Mucosa of stomach (tissue), 1 donor: Measurements from ENCODE around the gene WNT3A.

ENCODE experiments used
- H3K27me3 ChIP-seq: one replicate; pipeline ENCODE4 v1.7.0; 2013; ENCODE audit warnings: mild to moderate bottlenecking, low read length; ENCODE audit not compliant: control insufficient read depth, insufficient read depth
- H3K36me3 ChIP-seq: one replicate; pipeline ENCODE4 v1.7.0; 2013; ENCODE audit warnings: low read length; ENCODE audit not compliant: control insufficient read depth, insufficient read depth
- H3K4me1 ChIP-seq: one replicate; pipeline ENCODE4 v1.7.0; 2013; ENCODE audit warnings: mild to moderate bottlenecking, low read length; ENCODE audit not compliant: control insufficient read depth, insufficient read depth
- H3K4me3 ChIP-seq: one replicate; pipeline ENCODE4 v1.7.0; 2013; ENCODE audit warnings: low read length
- H3K9ac ChIP-seq: one replicate; pipeline ENCODE4 v1.7.0; 2013; ENCODE audit warnings: mild to moderate bottlenecking, low read length, moderate library complexity
- H3K9me3 ChIP-seq: one replicate; pipeline ENCODE4 v1.7.0; 2013; ENCODE audit warnings: mild to moderate bottlenecking, low read length, moderate library complexity; ENCODE audit not compliant: control insufficient read depth
- donor health status: Pancreatic carcinoma.

Gene WNT3A

DNA sequence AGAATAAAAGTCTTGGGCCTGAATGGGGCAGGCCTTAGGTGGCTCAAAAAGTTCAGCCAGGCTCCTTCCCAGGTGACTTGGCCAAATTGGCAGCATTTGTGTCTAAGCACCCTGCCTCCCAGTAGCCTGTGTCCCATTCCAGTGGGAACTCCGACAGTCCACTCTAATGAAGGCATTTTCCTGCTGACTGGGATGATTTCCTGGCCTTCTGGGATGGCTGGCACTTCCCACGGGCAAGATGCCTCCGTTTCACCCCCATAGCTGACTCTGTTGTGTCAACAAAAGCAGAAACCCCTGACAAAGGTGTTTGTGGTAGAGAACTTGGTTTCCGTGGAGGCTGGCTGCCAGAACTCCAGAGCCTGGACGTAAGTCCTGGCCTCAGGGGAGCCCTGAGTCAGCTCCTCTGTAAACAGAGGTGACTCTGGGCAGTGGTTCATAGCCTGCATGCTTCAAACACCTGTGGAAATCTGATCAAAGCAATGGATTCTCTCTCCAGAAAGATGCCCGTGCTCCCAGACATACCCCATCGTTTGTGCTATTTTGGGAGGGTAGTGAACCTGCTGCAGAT lies 36.6 kb downstream of the WNT3A start:
- Histone ChIP-seq H3K4me3 (no peak overlapping the region), H3K27me3 (peaks cover 18% of the 10 kb centered on the region), H3K9ac (no peak overlapping the region), H3K36me3 (no peaks in the 10 kb centered on the region), H3K9me3 (no peaks in the 10 kb centered on the region), H3K4me1 (peaks cover 22% of the 10 kb centered on the region)

DNA sequence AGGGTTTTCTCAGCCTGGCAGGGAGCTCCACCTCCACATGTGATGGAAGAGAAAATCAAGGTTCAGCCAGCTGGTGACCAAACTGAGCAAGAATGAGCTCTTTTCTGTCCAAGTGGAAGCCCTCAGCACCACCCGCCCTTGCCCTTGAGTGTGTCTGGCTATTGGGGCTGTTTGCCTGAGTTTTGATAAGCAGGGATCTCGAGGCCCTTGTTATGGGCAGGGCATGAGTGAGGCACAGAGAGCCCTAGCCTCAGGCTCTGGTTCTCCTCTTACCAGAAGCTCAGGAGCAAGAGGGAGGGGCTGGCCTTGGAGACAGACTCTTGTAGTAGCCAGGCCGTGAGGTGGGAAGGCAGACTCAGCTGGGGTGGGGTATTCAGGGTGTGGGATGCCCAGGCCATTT lies 38.2 kb downstream of the WNT3A start:
- Histone ChIP-seq H3K4me3 (no peak overlapping the region), H3K9ac (no peak overlapping the region), H3K27me3 (peaks cover 4% of the 10 kb centered on the region), H3K4me1 (peaks cover 22% of the 10 kb centered on the region), H3K36me3 (no peaks in the 10 kb centered on the region), H3K9me3 (no peaks in the 10 kb centered on the region)

- H3K4me3 ChIP-seq: no peak overlapping the region
- peaks cover 22% of the 10 kb centered on the region for H3K4me1 ChIP-seq
- no peak overlapping the region for H3K9ac ChIP-seq
- no peaks in the 10 kb centered on the region for H3K9me3 ChIP-seq
- no peaks in the 10 kb centered on the region for H3K36me3 ChIP-seq
- peaks cover 5% of the 10 kb centered on the region for H3K27me3 ChIP-seq
Observed at GRCh38 chr1:228045405-228045804, 38.6 kb downstream of the WNT3A start.

DNA sequence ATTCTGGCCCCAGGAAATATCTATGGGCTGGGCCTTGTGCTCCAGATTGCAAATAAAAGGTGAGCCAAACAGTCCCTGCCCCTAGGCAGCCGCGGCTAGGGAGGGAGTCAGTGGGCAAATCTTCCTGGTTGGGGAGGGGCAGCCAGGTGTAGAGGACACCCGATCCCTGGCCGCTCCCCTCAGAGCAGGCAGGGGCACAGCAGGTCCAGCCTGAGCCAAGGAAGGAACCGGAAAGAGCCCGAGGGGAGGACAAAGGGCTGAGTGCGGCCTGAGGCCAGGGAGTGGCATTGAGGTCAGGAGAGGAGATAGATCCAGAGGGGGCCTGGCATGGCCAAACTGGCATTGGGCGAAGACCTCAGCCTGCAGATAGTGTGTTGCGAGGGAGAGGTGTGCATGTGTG lies 39.1 kb downstream of the WNT3A start:
- H3K4me1 ChIP-seq: peaks cover 22% of the 10 kb centered on the region
- no peak overlapping the region for H3K4me3 ChIP-seq
- H3K9me3 ChIP-seq: no peaks in the 10 kb centered on the region
- H3K27me3 ChIP-seq: peaks cover 9% of the 10 kb centered on the region
- no peak overlapping the region for H3K9ac ChIP-seq
- no peaks in the 10 kb centered on the region for H3K36me3 ChIP-seq

DNA sequence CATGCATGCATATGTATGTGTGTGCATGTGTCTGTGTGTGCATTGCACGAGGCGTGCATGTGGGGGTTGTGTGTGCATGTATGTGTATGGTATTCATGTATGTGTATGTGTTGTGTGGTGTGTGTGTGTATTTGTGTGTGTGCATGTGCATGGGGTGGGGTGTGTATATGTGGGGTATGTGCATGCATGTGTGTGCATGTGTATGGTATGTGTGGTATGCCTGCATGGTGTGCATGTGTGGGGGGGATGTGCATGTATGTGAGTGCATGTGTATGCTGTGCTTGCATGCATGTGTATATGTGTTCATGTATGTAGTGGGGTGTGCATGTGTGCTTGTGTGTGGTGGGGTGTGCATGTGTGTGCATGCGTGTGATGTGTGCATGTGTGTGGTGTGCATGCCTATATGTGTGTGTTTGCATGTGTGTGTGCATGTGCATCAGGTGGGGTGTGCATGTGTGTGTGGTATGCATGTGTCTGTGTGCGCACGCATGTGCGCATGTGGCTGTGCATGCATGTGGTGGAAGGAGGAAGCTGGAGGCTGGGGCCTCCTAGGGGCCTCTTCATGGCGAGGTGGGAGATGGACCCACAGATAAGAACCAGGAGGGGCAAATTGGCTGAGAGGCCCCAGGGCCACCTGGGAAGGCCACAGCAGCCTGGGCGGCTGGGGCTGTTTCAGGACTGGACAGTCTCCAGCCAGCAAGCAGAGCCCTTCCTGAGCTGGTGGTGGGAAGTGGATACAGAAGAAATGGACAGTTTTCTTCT lies 39.8 kb downstream of the WNT3A start:
- H3K9me3 ChIP-seq: no peaks in the 10 kb centered on the region
- H3K27me3 ChIP-seq: peaks cover 9% of the 10 kb centered on the region
- H3K9ac ChIP-seq: no peak overlapping the region
- no peak overlapping the region for H3K4me3 ChIP-seq
- peaks cover 22% of the 10 kb centered on the region for H3K4me1 ChIP-seq
- H3K36me3 ChIP-seq: no peaks in the 10 kb centered on the region

GRCh38 chr1:228047183-228047466 lies 40.3 kb downstream of the WNT3A start:
- H3K36me3 ChIP-seq: no peaks in the 10 kb centered on the region
- H3K27me3 ChIP-seq: peaks cover 9% of the 10 kb centered on the region
- no peak overlapping the region for H3K4me3 ChIP-seq
- peaks cover 22% of the 10 kb centered on the region for H3K4me1 ChIP-seq
- no peak overlapping the region for H3K9ac ChIP-seq
- no peaks in the 10 kb centered on the region for H3K9me3 ChIP-seq

- Histone ChIP-seq H3K9ac (no peak overlapping the region), H3K27me3 (peaks cover 9% of the 10 kb centered on the region), H3K4me1 (peaks cover 21% of the 10 kb centered on the region), H3K4me3 (no peak overlapping the region), H3K36me3 (no peaks in the 10 kb centered on the region), H3K9me3 (no peaks in the 10 kb centered on the region)
Observed at GRCh38 chr1:228048120-228048519, 41.3 kb downstream of the WNT3A start.

DNA sequence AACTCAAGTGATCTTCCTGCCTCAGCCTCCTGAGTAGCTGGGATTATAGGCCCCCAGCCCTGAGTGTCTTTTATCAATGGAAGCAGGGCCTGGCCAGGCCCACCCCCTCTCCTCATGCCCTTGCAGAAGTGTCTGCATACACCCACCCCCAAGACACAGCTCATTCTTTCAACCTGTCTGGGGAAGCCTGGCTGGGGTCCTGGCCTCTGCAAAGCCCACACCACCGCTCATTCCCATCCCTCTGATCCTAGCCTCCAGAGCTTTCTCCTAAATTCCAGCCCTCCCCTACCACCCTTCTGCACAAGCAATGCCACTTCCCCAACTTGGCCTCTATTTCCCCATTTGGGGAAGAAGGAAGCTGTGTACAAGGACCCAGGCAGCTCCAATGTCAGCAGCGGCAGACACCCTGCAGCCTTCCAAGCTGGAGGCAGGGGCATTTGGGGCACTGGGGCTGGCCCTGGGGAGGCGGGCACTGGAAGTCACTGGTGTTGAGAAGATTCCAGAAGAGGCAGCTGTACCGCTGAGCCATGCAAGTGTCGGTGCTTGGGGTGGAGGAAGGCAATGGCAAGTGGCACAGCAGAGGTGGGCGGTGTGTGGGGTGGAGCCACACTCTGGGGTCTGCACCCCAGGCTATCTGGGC lies 42.0 kb downstream of the WNT3A start:
- H3K4me3 ChIP-seq: no peak overlapping the region

DNA sequence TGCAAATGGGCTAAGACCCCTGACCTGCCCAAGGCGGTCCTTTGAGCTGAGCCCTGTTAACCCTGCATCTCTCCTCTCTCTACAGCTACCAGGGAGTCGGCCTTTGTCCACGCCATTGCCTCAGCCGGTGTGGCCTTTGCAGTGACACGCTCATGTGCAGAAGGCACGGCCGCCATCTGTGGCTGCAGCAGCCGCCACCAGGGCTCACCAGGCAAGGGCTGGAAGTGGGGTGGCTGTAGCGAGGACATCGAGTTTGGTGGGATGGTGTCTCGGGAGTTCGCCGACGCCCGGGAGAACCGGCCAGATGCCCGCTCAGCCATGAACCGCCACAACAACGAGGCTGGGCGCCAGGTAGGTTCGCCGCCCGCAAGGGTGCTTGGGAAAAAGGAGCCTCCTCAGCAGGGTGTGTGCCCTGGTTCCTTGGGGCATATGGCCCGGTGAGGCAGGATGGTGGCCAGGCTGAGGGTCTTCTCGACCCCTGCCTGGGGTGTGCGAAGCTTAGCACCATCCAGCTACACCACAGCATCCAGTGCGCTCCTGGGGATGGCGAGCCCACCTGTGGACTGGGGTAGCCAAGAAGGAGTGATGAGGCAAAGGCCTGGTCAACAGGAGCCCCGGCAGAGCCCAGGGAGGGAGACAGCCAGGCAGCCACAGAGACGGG lies 43.9 kb downstream of the WNT3A start:
- Histone ChIP-seq H3K4me1 (peaks cover 6% of the 10 kb centered on the region), H3K4me3 (no peak overlapping the region), H3K9ac (no peak overlapping the region), H3K27me3 (peaks cover 9% of the 10 kb centered on the region), H3K36me3 (no peaks in the 10 kb centered on the region), H3K9me3 (no peaks in the 10 kb centered on the region)

More for the DNA sequence above, 42.0 kb downstream of the WNT3A start:
- H3K27me3 ChIP-seq: peaks cover 9% of the 10 kb centered on the region
- no peaks in the 10 kb centered on the region for H3K36me3 ChIP-seq
- no peak overlapping the region for H3K9ac ChIP-seq
- H3K9me3 ChIP-seq: no peaks in the 10 kb centered on the region
- H3K4me1 ChIP-seq: peaks cover 16% of the 10 kb centered on the region

- Histone ChIP-seq H3K36me3 (no peaks in the 10 kb centered on the region), H3K4me3 (no peak overlapping the region), H3K4me1 (peaks cover 25% of the 10 kb centered on the region), H3K27me3 (peaks cover 45% of the 10 kb centered on the region), H3K9me3 (no peaks in the 10 kb centered on the region), H3K9ac (no peak overlapping the region)
Observed at GRCh38 chr1:228058172-228058948, 51.6 kb downstream of the WNT3A start.

- Histone ChIP-seq H3K9ac (no peak overlapping the region), H3K36me3 (no peaks in the 10 kb centered on the region), H3K27me3 (peaks cover 46% of the 10 kb centered on the region), H3K4me3 (no peak overlapping the region), H3K4me1 (peaks cover 28% of the 10 kb centered on the region), H3K9me3 (no peaks in the 10 kb centered on the region)
Observed at GRCh38 chr1:228058949-228059633, 52.3 kb downstream of the WNT3A start.
